GM12878 (cell line): ENCODE results near the gene UNC13D.
A peak's percentile ranks its signal among the peaks of the same experiment; 100 is the strongest.

Source experiments
- BHLHE40 ChIP-seq, 2 experiments: fragments of 450-650 bp in 1 of 2; IDR thresholded peaks; 2 replicates each; pipeline ENCODE4 v1.6.1; 2011 to 2017; ENCODE audit warnings: low read depth in 2 of 2, borderline replicate concordance in 1 of 2, improper control_type of control experiment in 1 of 2, low read length in 1 of 2, mild to moderate bottlenecking in 1 of 2
- FOXM1 ChIP-seq: IDR thresholded peaks from 2 replicates; pipeline ENCODE4 v1.6.1; 2012; ENCODE audit warnings: low read depth, mild to moderate bottlenecking, inconsistent platforms, low read length, moderate library complexity
- POLR2A ChIP-seq: IDR thresholded peaks from 2 replicates; pipeline ENCODE4 v1.6.1; 2011; ENCODE audit warnings: low read depth, mild to moderate bottlenecking, low read length
- ZNF24 ChIP-seq: fragments of 450-650 bp; IDR thresholded peaks from 2 replicates; pipeline ENCODE4 v1.6.1; 2017; ENCODE audit warnings: antibody characterized with exemption, mild to moderate bottlenecking
- TF ChIP-seq, protein P1 (sequence below), 3 experiments: IDR thresholded peaks in 2 of 3; conservative IDR thresholded peaks in 1 of 3; 2 replicates each; pipeline ENCODE4 v1.5.1; 2011; ENCODE audit warnings: low read depth in 3 of 3, low read length in 3 of 3, mild to moderate bottlenecking in 3 of 3, control low read depth in 2 of 3, moderate library complexity in 2 of 3, inconsistent platforms in 1 of 3, mixed read lengths in 1 of 3; ENCODE audit not compliant: control insufficient read depth in 2 of 3, insufficient read depth in 1 of 3; ENCODE audit errors: extremely low read depth in 1 of 3

DNA sequence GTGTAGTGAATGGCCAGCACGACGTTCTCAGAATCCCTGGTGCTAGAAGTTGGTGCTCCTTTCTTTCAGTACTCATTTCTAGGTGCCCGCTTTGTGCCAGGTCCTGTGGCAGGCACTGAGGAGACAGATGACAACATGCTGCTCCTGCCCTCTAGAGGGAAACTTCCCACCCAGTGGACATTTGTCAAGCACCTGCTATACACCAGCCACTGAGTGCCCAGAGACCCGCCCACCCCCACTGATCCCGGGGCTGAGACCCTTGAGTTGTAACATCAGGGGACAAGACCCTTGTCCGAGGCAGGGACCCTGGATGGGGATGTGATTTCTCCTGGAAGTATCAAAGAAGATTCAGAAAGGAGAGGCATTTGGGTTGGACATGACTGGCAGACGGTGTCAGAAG lies 25.1 kb downstream of the UNC13D start:
- no peak for TF ChIP-seq BHLHE40 (IDR thresholded peaks at IDR 0.05; ENCODE audit: borderline replicate concordance in 1 of 2, low read depth in 2 of 2, low read length in 1 of 2)
- TF ChIP-seq FOXM1: no peak
- TF ChIP-seq, protein P1, sequence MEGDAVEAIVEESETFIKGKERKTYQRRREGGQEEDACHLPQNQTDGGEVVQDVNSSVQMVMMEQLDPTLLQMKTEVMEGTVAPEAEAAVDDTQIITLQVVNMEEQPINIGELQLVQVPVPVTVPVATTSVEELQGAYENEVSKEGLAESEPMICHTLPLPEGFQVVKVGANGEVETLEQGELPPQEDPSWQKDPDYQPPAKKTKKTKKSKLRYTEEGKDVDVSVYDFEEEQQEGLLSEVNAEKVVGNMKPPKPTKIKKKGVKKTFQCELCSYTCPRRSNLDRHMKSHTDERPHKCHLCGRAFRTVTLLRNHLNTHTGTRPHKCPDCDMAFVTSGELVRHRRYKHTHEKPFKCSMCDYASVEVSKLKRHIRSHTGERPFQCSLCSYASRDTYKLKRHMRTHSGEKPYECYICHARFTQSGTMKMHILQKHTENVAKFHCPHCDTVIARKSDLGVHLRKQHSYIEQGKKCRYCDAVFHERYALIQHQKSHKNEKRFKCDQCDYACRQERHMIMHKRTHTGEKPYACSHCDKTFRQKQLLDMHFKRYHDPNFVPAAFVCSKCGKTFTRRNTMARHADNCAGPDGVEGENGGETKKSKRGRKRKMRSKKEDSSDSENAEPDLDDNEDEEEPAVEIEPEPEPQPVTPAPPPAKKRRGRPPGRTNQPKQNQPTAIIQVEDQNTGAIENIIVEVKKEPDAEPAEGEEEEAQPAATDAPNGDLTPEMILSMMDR (IDR thresholded peaks at IDR 0.05 in 2 of 3, conservative IDR thresholded peaks at IDR 0.05 in 1 of 3; ENCODE audit: control insufficient read depth in 2 of 3, extremely low read depth in 1 of 3, insufficient read depth in 1 of 3, low read depth in 3 of 3, low read length in 3 of 3): peak in 1 of 3 experiments; percentile 37; a peak in 2 of 6 replicates
- peak; percentile 3; the same call in 1 of the 2 replicates for TF ChIP-seq POLR2A
- TF ChIP-seq ZNF24: no peak
